Endodermal cell (in vitro differentiated cells): ENCODE measurements around the gene CRIP1. TPM values are rescaled to one million over a fixed set of nuclear protein-coding genes. Genes with fewer than 3 reads are reported as not detected.

Experiments used
- DNase-seq: peaks from one replicate; pipeline ENCODE4 v3.0.0-alpha.2; 2017
- H3K27ac ChIP-seq: 2 replicates; pipeline ENCODE4 v1.5.1; 2013; ENCODE audit warnings: mild to moderate bottlenecking, low read depth, low read length, moderate library complexity
- H3K27me3 ChIP-seq: 2 replicates; pipeline ENCODE4 v1.6.1; 2013; ENCODE audit warnings: mild to moderate bottlenecking, low read length, moderate library complexity; ENCODE audit not compliant: insufficient read depth, control insufficient read depth, poor library complexity, severe bottlenecking
- H3K36me3 ChIP-seq: 2 replicates; pipeline ENCODE4 v1.7.0; 2013; ENCODE audit warnings: mild to moderate bottlenecking, low read length, moderate library complexity; ENCODE audit not compliant: control insufficient read depth, insufficient read depth
- H3K4me1 ChIP-seq: one replicate; pipeline ENCODE4 v1.7.0; 2013; ENCODE audit warnings: low read length; ENCODE audit not compliant: control insufficient read depth, insufficient read depth
- H3K4me3 ChIP-seq: 2 replicates; pipeline ENCODE4 v1.5.1; 2013; ENCODE audit warnings: mild to moderate bottlenecking, low read length, moderate library complexity
- H3K9ac ChIP-seq: 2 replicates; pipeline ENCODE4 v1.6.1; 2013; ENCODE audit warnings: mild to moderate bottlenecking, low read length, moderate library complexity; ENCODE audit not compliant: poor library complexity, severe bottlenecking; ENCODE audit errors: extremely low read depth
- H3K9me3 ChIP-seq: 2 replicates; pipeline ENCODE4 v1.6.1; 2013; ENCODE audit warnings: mild to moderate bottlenecking, low read length, moderate library complexity; ENCODE audit not compliant: control insufficient read depth
- H3K27ac Mint-ChIP-seq: 2 replicates; pipeline ENCODE4 v1.8.0; 2020; ENCODE audit warnings: mixed read lengths
- H3K27me3 Mint-ChIP-seq: 2 replicates; pipeline ENCODE4 v1.8.0; 2021; ENCODE audit warnings: mild to moderate bottlenecking, mixed read lengths; ENCODE audit not compliant: insufficient read depth
- H3K36me3 Mint-ChIP-seq: 2 replicates; pipeline ENCODE4 v1.8.0; 2020; ENCODE audit warnings: low read depth, mixed read lengths
- H3K4me1 Mint-ChIP-seq: 2 replicates; pipeline ENCODE4 v1.8.0; 2020; ENCODE audit warnings: mixed read lengths
- H3K4me3 Mint-ChIP-seq: 2 replicates; pipeline ENCODE4 v1.8.0; 2020; ENCODE audit warnings: mild to moderate bottlenecking, moderate library complexity, mixed read lengths
- H3K9me3 Mint-ChIP-seq: 2 replicates; pipeline ENCODE4 v1.8.0; 2020; ENCODE audit warnings: mild to moderate bottlenecking, mixed read lengths
- WGBS, 2 experiments: methylation state at CpG; one replicate each; pipeline versions ENCODE4 v1.1.5 to v1.1.7; 2013; ENCODE audit warnings: missing lambda C conversion rate in 2 of 2, mixed read lengths in 1 of 2; ENCODE audit not compliant: insufficient coverage in 1 of 2, insufficient read length in 1 of 2; 5-methylcytosine and 5-hydroxymethylcytosine counted together
- total RNA-seq, 2 donors: library from RNA; stranded (reverse); fragmentation: NEBNext Ultra II Directional in 1 of 2; extraction: Animal tissue kit (Norgen Biotek cat#: 25700) in 1 of 2; gene quantifications; 2 replicates in 1 of 2; 3 replicates in 1 of 2; pipeline ENCODE4 v1.2.1, GENCODE V29; 2021
- TF ChIP-seq, protein P1 (sequence below): fragments of 200-600 bp; sonication (generic); conservative IDR thresholded peaks from 2 replicates; pipeline ENCODE4 v1.5.0; 2021; ENCODE audit warnings: antibody characterized with exemption, mild to moderate bottlenecking

Gene CRIP1
- total RNA-seq, 2 donors from 2014 or later = 7.0 to 47.1 TPM

GRCh38 chr14:105533391-105533790, 46.7 kb downstream of the CRIP1 start:
- peaks cover 4% of the 10 kb centered on the region for H3K27me3 ChIP-seq
- H3K4me3 Mint-ChIP-seq = no peak overlapping the region
- no peak overlapping the region for H3K27ac Mint-ChIP-seq
- H3K9me3 ChIP-seq = no peaks in the 10 kb centered on the region
- no peaks in the 10 kb centered on the region for H3K36me3 Mint-ChIP-seq
- H3K4me3 ChIP-seq = no peak overlapping the region
- no peaks in the 10 kb centered on the region for H3K4me1 ChIP-seq
- no peak for DNase-seq
- H3K9ac ChIP-seq = no peak overlapping the region
- WGBS, 2 experiments = 68 to 75% methylated on average over 8 to 9 of the region's 9 CpGs
- H3K27me3 Mint-ChIP-seq = peaks cover 21% of the 10 kb centered on the region
- H3K27ac ChIP-seq = no peak overlapping the region
- no peaks in the 10 kb centered on the region for H3K36me3 ChIP-seq
- peaks cover 45% of the 10 kb centered on the region for H3K9me3 Mint-ChIP-seq
- H3K4me1 Mint-ChIP-seq = no peaks in the 10 kb centered on the region
- TF ChIP-seq, protein P1, sequence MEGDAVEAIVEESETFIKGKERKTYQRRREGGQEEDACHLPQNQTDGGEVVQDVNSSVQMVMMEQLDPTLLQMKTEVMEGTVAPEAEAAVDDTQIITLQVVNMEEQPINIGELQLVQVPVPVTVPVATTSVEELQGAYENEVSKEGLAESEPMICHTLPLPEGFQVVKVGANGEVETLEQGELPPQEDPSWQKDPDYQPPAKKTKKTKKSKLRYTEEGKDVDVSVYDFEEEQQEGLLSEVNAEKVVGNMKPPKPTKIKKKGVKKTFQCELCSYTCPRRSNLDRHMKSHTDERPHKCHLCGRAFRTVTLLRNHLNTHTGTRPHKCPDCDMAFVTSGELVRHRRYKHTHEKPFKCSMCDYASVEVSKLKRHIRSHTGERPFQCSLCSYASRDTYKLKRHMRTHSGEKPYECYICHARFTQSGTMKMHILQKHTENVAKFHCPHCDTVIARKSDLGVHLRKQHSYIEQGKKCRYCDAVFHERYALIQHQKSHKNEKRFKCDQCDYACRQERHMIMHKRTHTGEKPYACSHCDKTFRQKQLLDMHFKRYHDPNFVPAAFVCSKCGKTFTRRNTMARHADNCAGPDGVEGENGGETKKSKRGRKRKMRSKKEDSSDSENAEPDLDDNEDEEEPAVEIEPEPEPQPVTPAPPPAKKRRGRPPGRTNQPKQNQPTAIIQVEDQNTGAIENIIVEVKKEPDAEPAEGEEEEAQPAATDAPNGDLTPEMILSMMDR = no peak

- peaks cover 49% of the 10 kb centered on the region for H3K9me3 Mint-ChIP-seq
- TF ChIP-seq, protein P1 = no peak
- Histone ChIP-seq H3K9ac (no peak overlapping the region), H3K27ac (no peak overlapping the region), H3K9me3 (no peaks in the 10 kb centered on the region), H3K4me3 (no peak overlapping the region), H3K36me3 (no peaks in the 10 kb centered on the region), H3K4me1 (no peaks in the 10 kb centered on the region), H3K27me3 (peaks cover 4% of the 10 kb centered on the region)
- H3K4me1 Mint-ChIP-seq = no peaks in the 10 kb centered on the region
- DNase-seq = no peak
- H3K4me3 Mint-ChIP-seq = no peak overlapping the region
- H3K27ac Mint-ChIP-seq = no peak overlapping the region
- no peaks in the 10 kb centered on the region for H3K36me3 Mint-ChIP-seq
- 65 to 74% methylated on average over 14 to 21 of the region's 21 CpGs for WGBS, 2 experiments
- peaks cover 19% of the 10 kb centered on the region for H3K27me3 Mint-ChIP-seq
These were observed 47.3 kb downstream of the CRIP1 start for GRCh38 chr14:105533811-105534498.

GRCh38 chr14:105534586-105534985, 47.9 kb downstream of the CRIP1 start:
- Mint-ChIP-seq H3K36me3 (no peaks in the 10 kb centered on the region), H3K27ac (no peak overlapping the region), H3K27me3 (peaks cover 16% of the 10 kb centered on the region), H3K4me3 (no peak overlapping the region), H3K9me3 (peaks cover 55% of the 10 kb centered on the region), H3K4me1 (no peaks in the 10 kb centered on the region)
- DNase-seq = no peak
- Histone ChIP-seq H3K4me3 (no peak overlapping the region), H3K36me3 (no peaks in the 10 kb centered on the region), H3K9ac (no peak overlapping the region), H3K9me3 (no peaks in the 10 kb centered on the region), H3K27ac (no peak overlapping the region), H3K4me1 (no peaks in the 10 kb centered on the region), H3K27me3 (peaks cover 4% of the 10 kb centered on the region)
- TF ChIP-seq, protein P1 = no peak
- 80 to 84% methylated on average over 8 to 13 of the region's 13 CpGs for WGBS, 2 experiments
